GM23338 (cell line): Measurements from ENCODE around the gene EP400. TPM values are rescaled to one million over a fixed set of nuclear protein-coding genes. Genes with fewer than 3 reads are reported as not detected.

ENCODE experiments used
- ATAC-seq: fragments of 200-7000 bp; cut with Tn5 transposase; 3 replicates; pipeline ENCODE4 v1.9.1; 2020
- DNase-seq: peaks from one replicate; pipeline ENCODE4 v3.0.0-alpha.2; 2015; ENCODE audit warnings: low spot score
- H2AFZ ChIP-seq: fragments of 200-600 bp; sonication (generic); 2 replicates; pipeline ENCODE4 v1.8.0; 2016; ENCODE audit warnings: antibody characterized with exemption, mild to moderate bottlenecking, moderate library complexity
- H3F3A ChIP-seq: fragments of 200-600 bp; sonication (generic); replicated peaks from 2 replicates; pipeline ENCODE4 v1.8.0; 2017; ENCODE audit warnings: antibody characterized with exemption, mixed run types, low read depth
- H3K27ac ChIP-seq: fragments of 200-600 bp; sonication (generic); 2 replicates; pipeline ENCODE4 v1.6.1; 2016; ENCODE audit warnings: low read depth
- H3K27me3 ChIP-seq: fragments of 200-600 bp; sonication (generic); 2 replicates; pipeline ENCODE4 v1.8.0; 2016; ENCODE audit warnings: mild to moderate bottlenecking, mixed run types, moderate library complexity; ENCODE audit not compliant: insufficient read depth
- H3K36me3 ChIP-seq: fragments of 200-600 bp; sonication (generic); 2 replicates; pipeline ENCODE4 v1.8.0; 2016; ENCODE audit warnings: mild to moderate bottlenecking; ENCODE audit not compliant: insufficient read depth
- H3K4me1 ChIP-seq: fragments of 200-600 bp; sonication (generic); 2 replicates; pipeline ENCODE4 v1.8.0; 2016; ENCODE audit warnings: mild to moderate bottlenecking, moderate library complexity; ENCODE audit not compliant: insufficient read depth
- H3K4me2 ChIP-seq: fragments of 200-600 bp; sonication (generic); 2 replicates; pipeline ENCODE4 v1.7.1; 2017; ENCODE audit warnings: mixed run types
- H3K4me3 ChIP-seq: fragments of 200-600 bp; sonication (generic); 2 replicates; pipeline ENCODE4 v1.6.1; 2016; ENCODE audit warnings: mixed run types
- H3K79me2 ChIP-seq: fragments of 200-600 bp; sonication (generic); replicated peaks from 2 replicates; pipeline ENCODE4 v1.8.0; 2017; ENCODE audit warnings: mild to moderate bottlenecking; ENCODE audit not compliant: insufficient read depth
- H3K9me2 ChIP-seq: fragments of 200-600 bp; sonication (generic); 2 replicates; pipeline ENCODE4 v1.8.0; 2017; ENCODE audit not compliant: insufficient read depth
- H4K20me1 ChIP-seq: fragments of 200-600 bp; sonication (generic); replicated peaks from 2 replicates; pipeline ENCODE4 v1.8.0; 2017; ENCODE audit warnings: mild to moderate bottlenecking; ENCODE audit not compliant: insufficient read depth
- H3K27ac Mint-ChIP-seq: 2 replicates; pipeline ENCODE4 v1.8.0; 2020; ENCODE audit warnings: inconsistent platforms, mild to moderate bottlenecking, moderate library complexity, mixed read lengths
- H3K27me3 Mint-ChIP-seq: 3 replicates; pipeline ENCODE4 v1.8.0; 2022; ENCODE audit warnings: low read depth, mild to moderate bottlenecking, moderate library complexity, mixed read lengths, inconsistent platforms; ENCODE audit not compliant: insufficient read depth, poor library complexity
- H3K36me3 Mint-ChIP-seq: 3 replicates; pipeline ENCODE4 v1.8.0; 2021; ENCODE audit warnings: low read depth, mild to moderate bottlenecking, inconsistent platforms, moderate library complexity, mixed read lengths
- H3K4me1 Mint-ChIP-seq: 3 replicates; pipeline ENCODE4 v1.8.0; 2020; ENCODE audit warnings: mild to moderate bottlenecking, inconsistent platforms, mixed read lengths
- H3K4me3 Mint-ChIP-seq: 3 replicates; pipeline ENCODE4 v1.8.0; 2021; ENCODE audit warnings: moderate library complexity, mild to moderate bottlenecking, inconsistent platforms, mixed read lengths
- H3K9me3 Mint-ChIP-seq: 3 replicates; pipeline ENCODE4 v1.8.0; 2020; ENCODE audit warnings: moderate library complexity, mild to moderate bottlenecking, inconsistent platforms, mixed read lengths
- CTCF ChIP-seq, 2 experiments: fragments of 200-600 bp in 1 of 2; sonication (generic) in 1 of 2; conservative IDR thresholded peaks; 2 replicates each; pipeline versions ENCODE4 v1.5.1 to v1.6.1; 2016 to 2017; ENCODE audit warnings: antibody characterized with exemption in 2 of 2, low read depth in 2 of 2, mild to moderate bottlenecking in 2 of 2, moderate library complexity in 1 of 2
- EZH2 ChIP-seq: fragments of 200-600 bp; sonication (generic); IDR thresholded peaks from one replicate; pipeline ENCODE4 v1.8.0; 2017; ENCODE audit warnings: antibody characterized with exemption, mild to moderate bottlenecking, low read depth; ENCODE audit not compliant: unreplicated experiment
- EZH2phosphoT487 ChIP-seq: fragments of 200-600 bp; sonication (generic); IDR thresholded peaks from one replicate; pipeline ENCODE4 v1.8.1; 2018; ENCODE audit warnings: antibody characterized with exemption; ENCODE audit not compliant: unreplicated experiment
- NANOG ChIP-seq: IDR thresholded peaks from 2 replicates; pipeline ENCODE4 v1.6.1; 2016; ENCODE audit warnings: antibody characterized with exemption, borderline replicate concordance
- ZNF114 ChIP-seq: fragments of 250-450 bp; sonication (Bioruptor Pico); IDR thresholded peaks from 2 replicates; pipeline ENCODE4 v1.5.0; 2020; ENCODE audit warnings: mild to moderate bottlenecking, moderate library complexity
- ZNF331 ChIP-seq: fragments of 250-450 bp; sonication (Bioruptor Pico); IDR thresholded peaks from 2 replicates; pipeline ENCODE4 v1.5.0; 2020; ENCODE audit warnings: low read depth, mild to moderate bottlenecking, moderate library complexity
- polyA plus RNA-seq: library from polyadenylated mRNA; unstranded; fragments of >200 nt; fragmentation: Nextera tagmentation; extraction: Ambion mirVana; gene quantifications from 2 replicates; pipeline ENCODE4 v1.2.1, GENCODE V29; 2016
- total RNA-seq: library from RNA; depleted of rRNA; stranded (reverse); fragments of >200 nt; shearing (Covaris generic); gene quantifications from 2 replicates; pipeline ENCODE4 v1.2.3, GENCODE V29; 2014
- TF ChIP-seq, protein P1 (sequence below): IDR thresholded peaks from one replicate; pipeline ENCODE4 v1.6.1; 2018; ENCODE audit warnings: antibody characterized with exemption; ENCODE audit not compliant: unreplicated experiment
- TF ChIP-seq, protein P2 (sequence below): IDR thresholded peaks from 2 replicates; pipeline ENCODE4 v1.6.1; 2016; ENCODE audit warnings: antibody characterized with exemption

EP400 gene
- total and polyA plus RNA-seq, 2 experiments from 2014 or later, result 26.3 to 57.2 TPM

GRCh38 chr12:132033627-132034026 lies 83.9 kb downstream of the EP400 start:
- Histone ChIP-seq H3K79me2 (0 out of 2 replicates have a peak, but pooled peaks cover under 1% of the 10 kb centered on the region), H3K4me1 (no peaks in the 10 kb centered on the region), H3F3A (no peaks in the 10 kb centered on the region), H2AFZ (no peak overlapping the region), H3K36me3 (peaks cover 31% of the 10 kb centered on the region), H3K27ac (no peak overlapping the region), H4K20me1 (peaks cover 9% of the 10 kb centered on the region), H3K4me2 (no peak overlapping the region), H3K4me3 (no peak overlapping the region), H3K27me3 (no peaks in the 10 kb centered on the region), H3K9me2 (no peaks in the 10 kb centered on the region)
- H3K9me3 Mint-ChIP-seq, result no peaks in the 10 kb centered on the region
- no peak for DNase-seq
- H3K27me3 Mint-ChIP-seq, result peaks cover 5% of the 10 kb centered on the region
- 0 out of 3 replicates have a peak, but pooled peaks cover 2% of the 10 kb centered on the region for H3K4me1 Mint-ChIP-seq
- H3K4me3 Mint-ChIP-seq, result no peak overlapping the region
- ATAC-seq, result no peak
- H3K27ac Mint-ChIP-seq, result no peak overlapping the region
- TF ChIP-seq, protein P1, sequence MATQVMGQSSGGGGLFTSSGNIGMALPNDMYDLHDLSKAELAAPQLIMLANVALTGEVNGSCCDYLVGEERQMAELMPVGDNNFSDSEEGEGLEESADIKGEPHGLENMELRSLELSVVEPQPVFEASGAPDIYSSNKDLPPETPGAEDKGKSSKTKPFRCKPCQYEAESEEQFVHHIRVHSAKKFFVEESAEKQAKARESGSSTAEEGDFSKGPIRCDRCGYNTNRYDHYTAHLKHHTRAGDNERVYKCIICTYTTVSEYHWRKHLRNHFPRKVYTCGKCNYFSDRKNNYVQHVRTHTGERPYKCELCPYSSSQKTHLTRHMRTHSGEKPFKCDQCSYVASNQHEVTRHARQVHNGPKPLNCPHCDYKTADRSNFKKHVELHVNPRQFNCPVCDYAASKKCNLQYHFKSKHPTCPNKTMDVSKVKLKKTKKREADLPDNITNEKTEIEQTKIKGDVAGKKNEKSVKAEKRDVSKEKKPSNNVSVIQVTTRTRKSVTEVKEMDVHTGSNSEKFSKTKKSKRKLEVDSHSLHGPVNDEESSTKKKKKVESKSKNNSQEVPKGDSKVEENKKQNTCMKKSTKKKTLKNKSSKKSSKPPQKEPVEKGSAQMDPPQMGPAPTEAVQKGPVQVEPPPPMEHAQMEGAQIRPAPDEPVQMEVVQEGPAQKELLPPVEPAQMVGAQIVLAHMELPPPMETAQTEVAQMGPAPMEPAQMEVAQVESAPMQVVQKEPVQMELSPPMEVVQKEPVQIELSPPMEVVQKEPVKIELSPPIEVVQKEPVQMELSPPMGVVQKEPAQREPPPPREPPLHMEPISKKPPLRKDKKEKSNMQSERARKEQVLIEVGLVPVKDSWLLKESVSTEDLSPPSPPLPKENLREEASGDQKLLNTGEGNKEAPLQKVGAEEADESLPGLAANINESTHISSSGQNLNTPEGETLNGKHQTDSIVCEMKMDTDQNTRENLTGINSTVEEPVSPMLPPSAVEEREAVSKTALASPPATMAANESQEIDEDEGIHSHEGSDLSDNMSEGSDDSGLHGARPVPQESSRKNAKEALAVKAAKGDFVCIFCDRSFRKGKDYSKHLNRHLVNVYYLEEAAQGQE, result no peak
- no peak for TF ChIP-seq EZH2
- no peak for TF ChIP-seq NANOG
- no peak for TF ChIP-seq CTCF (conservative IDR thresholded peaks at IDR 0.05; ENCODE audit: low read depth in 2 of 2)
- no peak for TF ChIP-seq ZNF114 (CRISPR knock-in tag)
- no peak for TF ChIP-seq EZH2phosphoT487
- no peak for TF ChIP-seq ZNF331 (CRISPR knock-in tag)
- TF ChIP-seq, protein P2, sequence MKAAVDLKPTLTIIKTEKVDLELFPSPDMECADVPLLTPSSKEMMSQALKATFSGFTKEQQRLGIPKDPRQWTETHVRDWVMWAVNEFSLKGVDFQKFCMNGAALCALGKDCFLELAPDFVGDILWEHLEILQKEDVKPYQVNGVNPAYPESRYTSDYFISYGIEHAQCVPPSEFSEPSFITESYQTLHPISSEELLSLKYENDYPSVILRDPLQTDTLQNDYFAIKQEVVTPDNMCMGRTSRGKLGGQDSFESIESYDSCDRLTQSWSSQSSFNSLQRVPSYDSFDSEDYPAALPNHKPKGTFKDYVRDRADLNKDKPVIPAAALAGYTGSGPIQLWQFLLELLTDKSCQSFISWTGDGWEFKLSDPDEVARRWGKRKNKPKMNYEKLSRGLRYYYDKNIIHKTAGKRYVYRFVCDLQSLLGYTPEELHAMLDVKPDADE, result no peak
- peaks cover 92% of the 10 kb centered on the region for H3K36me3 Mint-ChIP-seq
